NCI-H187 (cell line): ENCODE results near the gene LBX2.
"Not testable (repeated sequence)": the region's sequence is repeated elsewhere in the genome, so short reads cannot be mapped to it uniquely, and the experiment has no call there.

Experiments used
- DNase-seq, 2 experiments: peaks; one replicate each; lab custom pipeline; 2025; lab: John Stamatoyannopoulos, UW

LBX2 gene

GRCh38 chr2:74503506-74504475, 4.4 kb upstream of the LBX2 start:
- DNase-seq, result no peak

GRCh38 chr2:74502720-74503505, 3.5 kb upstream of the LBX2 start:
- DNase-seq, result no peak

GRCh38 chr2:74502147-74502719, 2.8 kb upstream of the LBX2 start:
- DNase-seq, result no peak

- no peak for DNase-seq
These were observed 2.1 kb upstream of the LBX2 start for GRCh38 chr2:74501335-74502071.

- DNase-seq, result no peak
These were observed 1.2 kb upstream of the LBX2 start for GRCh38 chr2:74500578-74500946.

GRCh38 chr2:74499940-74500577, 656 bp upstream of the LBX2 start:
- DNase-seq, result no peak

- no peak for DNase-seq
These were observed 720 bp downstream of the LBX2 start for GRCh38 chr2:74498500-74499266.

- no peak for DNase-seq
These were observed 1.5 kb downstream of the LBX2 start for GRCh38 chr2:74497777-74498499.

GRCh38 chr2:74496997-74497776, 2.2 kb downstream of the LBX2 start:
- no peak for DNase-seq

GRCh38 chr2:74495440-74495839, 4.0 kb downstream of the LBX2 start:
- no peak for DNase-seq

GRCh38 chr2:74493546-74493945, 5.9 kb downstream of the LBX2 start:
- no peak for DNase-seq

GRCh38 chr2:74491648-74492544, 7.5 kb downstream of the LBX2 start:
- DNase-seq, result no peak

- no peak for DNase-seq
These were observed 9.5 kb downstream of the LBX2 start for GRCh38 chr2:74489906-74490305.

GRCh38 chr2:74488643-74489481, 10.5 kb downstream of the LBX2 start:
- DNase-seq, result no peak

- no peak for DNase-seq
These were observed 13.3 kb downstream of the LBX2 start for GRCh38 chr2:74486141-74486540.

- not testable (repeated sequence) for DNase-seq
These were observed 15.7 kb downstream of the LBX2 start for GRCh38 chr2:74483675-74484164.
